Stimulated activated CD4-positive, alpha-beta T cell treated with anti-CD3 and anti-CD28 coated beads, Interleukin-4, amount 100 ng/mL, for 24 hours (primary cell): Measurements from ENCODE around the gene POLR3GL.

Experiments
- DNase-seq: peaks from one replicate; pipeline ENCODE4 v3.0.0-alpha.2; 2020

The POLR3GL gene

GRCh38 chr1:145993618-145994390 is 29.3 kb downstream of the POLR3GL start:
- no peak for DNase-seq

GRCh38 chr1:145994391-145995120 is 30.1 kb downstream of the POLR3GL start:
- peak; percentile 57 for DNase-seq

GRCh38 chr1:145995148-145995881 is 30.8 kb downstream of the POLR3GL start:
- DNase-seq = no peak

- no peak for DNase-seq
Measured at GRCh38 chr1:145995964-145996432, 31.5 kb downstream of the POLR3GL start.

GRCh38 chr1:145996433-145997015 is 32.0 kb downstream of the POLR3GL start, which contains the start of gene TXNIP:
TSS of gene TXNIP (minus strand) at chr1:145996579. CDS start at chr1:145996266, 313 bp downstream.
- peak; percentile 97 for DNase-seq

- DNase-seq = peak; percentile 66
Measured at GRCh38 chr1:145997016-145997717, 32.7 kb downstream of the POLR3GL start.

- no peak for DNase-seq
Measured at GRCh38 chr1:145997718-145998023, 33.2 kb downstream of the POLR3GL start.

GRCh38 chr1:145999321-146000024 is 35.0 kb downstream of the POLR3GL start:
- DNase-seq = no peak

GRCh38 chr1:146001709-146002108 is 37.2 kb downstream of the POLR3GL start:
- no peak for DNase-seq

- DNase-seq = no peak
Measured at GRCh38 chr1:146007489-146008133, 43.1 kb downstream of the POLR3GL start.

- no peak for DNase-seq
Measured at GRCh38 chr1:146010126-146010738, 45.7 kb downstream of the POLR3GL start.

GRCh38 chr1:146012703-146013558 is 48.4 kb downstream of the POLR3GL start:
- DNase-seq = peak; percentile 68

GRCh38 chr1:146013559-146013922 is 49.1 kb downstream of the POLR3GL start:
- no peak for DNase-seq

GRCh38 chr1:146016891-146017290 is 52.4 kb downstream of the POLR3GL start:
- no peak for DNase-seq

- DNase-seq = no peak
Measured at GRCh38 chr1:146019231-146020057, 55.0 kb downstream of the POLR3GL start.

- no peak for DNase-seq
Measured at GRCh38 chr1:146020058-146021049, 55.9 kb downstream of the POLR3GL start.

GRCh38 chr1:146021050-146021445 is 56.6 kb downstream of the POLR3GL start:
- no peak for DNase-seq
